A673 (cell line): ENCODE measurements around the gene CLDN24.

Experiments
- CTCF ChIP-seq: fragments of 300-800, 200-600 bp; sonication (generic); conservative IDR thresholded peaks from 2 replicates; pipeline ENCODE4 v1.5.1; 2017; ENCODE audit warnings: low read depth, mild to moderate bottlenecking, antibody characterized with exemption, low read length, moderate library complexity, mixed read lengths
- EZH2 ChIP-seq: fragments of 200-600 bp; sonication (generic); IDR thresholded peaks from 2 replicates; pipeline ENCODE4 v1.6.1; 2017; ENCODE audit warnings: borderline replicate concordance, low read depth, mild to moderate bottlenecking, mixed read lengths, antibody characterized with exemption, low read length; ENCODE audit not compliant: poor library complexity, severe bottlenecking

DNA sequence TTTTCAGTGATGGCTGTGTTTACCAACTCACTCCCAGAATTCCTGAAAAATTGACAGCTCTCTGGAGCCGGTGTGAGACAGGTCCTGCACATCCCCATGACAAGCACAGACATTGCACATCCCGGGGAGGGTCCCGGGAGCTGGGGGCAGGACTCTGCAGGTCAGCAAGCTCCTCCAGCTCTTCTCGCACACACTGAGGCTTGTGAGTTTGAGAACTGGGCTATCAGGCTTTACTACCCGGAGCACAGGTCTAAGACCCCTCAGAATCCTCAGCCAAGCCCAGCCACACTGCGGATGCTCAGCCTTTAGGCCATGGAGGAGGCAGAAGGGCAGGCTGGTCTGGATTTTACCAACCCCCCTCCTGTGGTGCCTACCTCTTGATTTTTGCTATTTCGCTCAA lies 5.6 kb upstream of the CLDN24 start:
- TF ChIP-seq CTCF = no peak
- TF ChIP-seq EZH2 = no peak
